MV-4-11 (cell line): Measurements from ENCODE around the gene OR56A5.
A peak's percentile ranks its signal among the peaks of the same experiment; 100 is the strongest.

Source experiments
- DNase-seq: peaks from one replicate; lab custom pipeline; 2025; lab: John Stamatoyannopoulos, UW

The OR56A5 gene

DNA sequence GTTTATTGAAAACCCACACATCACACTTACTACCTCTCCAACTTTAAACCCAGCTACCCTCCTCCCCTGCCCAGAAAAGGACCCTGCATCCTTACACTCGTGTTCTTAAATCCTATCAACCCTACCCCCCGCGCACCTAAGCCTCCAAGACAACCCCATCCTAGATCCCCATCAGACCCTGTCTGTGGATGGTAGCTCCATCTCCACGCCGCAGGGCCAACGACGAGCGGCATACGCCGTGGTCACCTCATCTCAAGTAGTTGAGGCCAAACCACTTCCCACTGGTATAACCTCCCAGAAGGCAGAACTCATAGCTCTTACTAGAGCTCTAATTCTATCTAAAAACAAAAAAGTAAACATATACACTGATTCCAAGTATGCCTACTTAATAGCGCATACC lies 35.6 kb downstream of the OR56A5 start:
- DNase-seq = no peak

GRCh38 chr11:5931061-5931460 lies 37.2 kb downstream of the OR56A5 start:
- DNase-seq = no peak

DNA sequence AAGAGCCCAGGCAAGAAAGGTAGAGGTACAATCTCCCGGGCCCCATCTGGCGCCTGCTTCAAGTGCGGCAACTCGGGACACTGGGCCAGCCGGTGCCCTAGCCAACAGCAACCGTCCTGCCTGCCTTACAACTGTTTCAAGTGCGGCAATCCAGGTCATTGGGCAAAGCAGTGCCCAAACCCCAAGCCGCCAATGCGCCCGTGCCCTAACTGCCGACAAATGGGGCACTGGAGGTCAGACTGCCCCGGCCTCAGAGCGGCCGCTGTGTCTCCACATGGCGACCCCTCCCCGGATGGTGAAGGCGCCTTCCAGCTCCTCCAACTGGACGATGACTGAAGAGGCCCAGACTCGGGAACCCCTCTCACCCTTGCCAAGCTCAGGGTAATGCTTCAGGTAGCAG lies 37.7 kb downstream of the OR56A5 start:
- DNase-seq = no peak

DNA sequence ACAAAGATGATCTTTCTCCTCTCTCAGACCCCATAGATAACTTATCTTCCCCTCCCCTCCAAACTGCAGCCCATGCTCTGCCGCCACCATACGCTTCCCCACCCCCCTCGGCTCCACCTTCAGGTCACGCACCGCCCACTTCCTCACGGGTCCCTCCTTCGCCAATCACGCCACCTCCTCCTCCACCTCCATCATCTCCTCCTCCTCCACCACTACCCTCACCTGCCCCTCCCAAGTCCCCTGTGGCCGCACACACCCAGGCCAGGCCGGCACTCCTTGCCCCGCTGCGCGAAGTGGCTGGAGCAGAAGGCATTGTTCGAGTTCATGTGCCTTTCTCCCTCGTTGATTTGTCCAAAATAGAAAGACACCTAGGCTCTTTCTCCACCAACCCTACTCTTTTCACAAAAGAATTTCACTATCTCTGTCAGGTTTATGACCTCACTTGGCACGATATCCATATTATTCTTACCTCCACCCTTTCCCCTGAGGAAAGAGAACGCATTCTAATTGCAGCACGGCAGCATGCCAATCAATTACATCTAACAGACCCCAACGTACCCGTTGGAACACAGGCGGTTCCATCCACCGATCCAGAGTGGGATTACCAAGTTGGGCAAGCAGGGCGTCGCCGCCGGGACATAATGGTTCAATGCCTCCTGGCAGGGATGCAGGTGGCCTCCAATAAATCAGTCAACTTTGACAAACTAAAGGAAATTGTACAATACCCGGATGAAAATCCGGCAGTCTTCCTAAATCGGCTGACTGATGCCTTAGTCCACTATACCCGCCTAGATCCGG lies 38.5 kb downstream of the OR56A5 start:
- no peak for DNase-seq

GRCh38 chr11:5928811-5929210 lies 39.5 kb downstream of the OR56A5 start:
- no peak for DNase-seq

DNA sequence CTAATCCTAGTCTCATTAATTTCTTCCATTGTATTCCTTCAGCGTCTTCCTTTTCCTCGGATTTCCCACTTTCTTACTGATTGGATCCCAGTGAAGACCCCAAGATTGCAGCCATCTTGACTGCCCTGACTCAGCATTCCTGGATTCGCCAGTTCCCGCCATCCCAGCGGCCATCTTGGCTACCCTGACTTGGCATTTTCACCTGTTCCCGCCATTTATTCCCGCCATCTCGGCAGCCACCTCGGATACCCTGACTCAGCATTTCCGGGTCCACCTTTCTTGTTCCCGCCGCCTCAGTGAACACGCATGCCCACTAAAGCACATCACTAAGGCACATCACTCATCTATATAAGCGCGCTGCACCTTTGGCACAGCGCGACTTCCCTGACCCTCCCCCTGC lies 40.0 kb downstream of the OR56A5 start:
- DNase-seq = no peak

DNA sequence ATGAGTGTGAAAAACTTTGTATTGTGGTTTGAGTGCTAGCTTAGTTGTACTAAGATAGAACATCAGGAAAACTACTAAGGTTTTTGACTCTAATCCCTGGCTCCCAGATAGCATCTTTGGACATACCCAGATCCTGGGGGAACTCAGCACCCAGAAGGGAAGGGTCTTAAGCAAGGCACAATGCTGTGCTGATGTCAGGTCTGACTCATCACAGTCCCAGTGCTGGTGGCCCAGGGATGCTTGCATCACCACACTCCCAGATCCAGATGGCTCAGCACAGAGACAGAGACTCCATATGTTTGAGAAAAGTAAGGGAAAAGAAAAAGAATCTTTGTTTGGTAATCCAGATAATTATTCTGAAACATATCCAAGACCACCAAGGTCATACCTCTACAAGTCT lies 44.5 kb downstream of the OR56A5 start:
- DNase-seq = no peak

GRCh38 chr11:5923427-5923776 lies 44.9 kb downstream of the OR56A5 start:
- DNase-seq = no peak

- peak; percentile 11 for DNase-seq
These were observed 45.4 kb downstream of the OR56A5 start for GRCh38 chr11:5922749-5923426.
